ENCODE measurements around the gene ALDOC. TPM values are rescaled to one million over a fixed set of nuclear protein-coding genes. Genes with fewer than 3 reads are reported as not detected.

Gene ALDOC
- total and polyA plus RNA-seq, 2 donors (not counting 1 experiment from before 2014, with no cell fraction given): 16.7 to 26.6 TPM

GRCh38 chr17:28579526-28579925 is 2.8 kb upstream of the ALDOC start:
- Histone ChIP-seq H3K27ac (ENCODE audit: low read length in 2 of 2) (no peak overlapping the region), H3K36me3 (replicated peaks in 1 of 2; ENCODE audit: control extremely low read depth in 1 of 2, control insufficient read depth in 1 of 2, extremely low read depth in 1 of 2, insufficient read depth in 2 of 2, low read length in 1 of 2) (peaks cover 0 to 5% of the 10 kb centered on the region in 2 experiments), H3K9me3 (ENCODE audit: control extremely low read depth in 1 of 3, control insufficient read depth in 2 of 3, insufficient read depth in 1 of 3, low read length in 2 of 3) (no peaks in the 10 kb centered on the region), H2AFZ (ENCODE audit: insufficient read depth, low read depth, low read length, poor library complexity, severe bottlenecking) (no peak overlapping the region), H3K79me2 (ENCODE audit: control insufficient read depth, insufficient read depth, low read length) (peaks cover 20% of the 10 kb centered on the region), H3K4me3 (ENCODE audit: control extremely low read depth in 1 of 5, extremely low read depth in 1 of 5, insufficient read depth in 1 of 5, low read depth in 2 of 5, low read length in 4 of 5) (no peak overlapping the region), H3K4me1 (ENCODE audit: control insufficient read depth in 2 of 2, insufficient read depth in 2 of 2, low read length in 2 of 2) (peaks cover 10 to 17% of the 10 kb centered on the region in 2 donors), H3K9ac (ENCODE audit: low read length) (no peak overlapping the region), H4K20me1 (ENCODE audit: control insufficient read depth, insufficient read depth, low read length, poor library complexity, severe bottlenecking) (no peaks in the 10 kb centered on the region), H3K4me2 (replicated peaks; ENCODE audit: low read depth, low read length, poor library complexity, severe bottlenecking) (no peak overlapping the region), H3K27me3 (replicated peaks in 1 of 4; ENCODE audit: control extremely low read depth in 1 of 4, control insufficient read depth in 3 of 4, insufficient read depth in 4 of 4, low read length in 3 of 4) (no peaks in the 10 kb centered on the region)
- ATAC-seq (ENCODE audit: low read depth) (no peak), DNase-seq (no peak)
- WGBS (ENCODE audit: insufficient coverage): 88% methylated on average over 2 of the region's 4 CpGs
- CTCF ChIA-PET: interaction anchor here (0.7 to 2.5 kb wide), 2 partner anchors 18 to 221 kb away, joined by 3 to 6 read pairs; no protein-coding TSS in a partner anchor
- Mint-ChIP-seq H3K4me3 (no peak overlapping the region), H3K27ac (no peak overlapping the region), H3K27me3 (no peaks in the 10 kb centered on the region), H3K9me3 (ENCODE audit: insufficient read depth) (no peaks in the 10 kb centered on the region), H3K4me1 (peaks cover 14% of the 10 kb centered on the region)
- POLR2A ChIA-PET: no interaction called here
- TF ChIP-seq CTCF (IDR thresholded peaks at IDR 0.05): no peak
- TF ChIP-seq EZH2 (IDR thresholded peaks at IDR 0.05; ENCODE audit: borderline replicate concordance, insufficient read depth, low read depth, low read length, poor library complexity, severe bottlenecking): no peak
- intact Hi-C loops (cut with micrococcal nuclease): loop anchor here (10.0 kb wide), 1 partner anchor 135 kb away; the partner anchor contains the start of genes PROCA1, RAB34 and RPL23A

Data from B cell (primary cell).